HepG2 (cell line): ENCODE data around the gene HOXD1. TPM values are rescaled to one million over a fixed set of nuclear protein-coding genes. Genes with fewer than 3 reads are reported as not detected.

Experiments
- AGO2 ChIP-seq: fragments of 200-400 bp; formaldehyde crosslinking; optimal IDR thresholded peaks from 2 replicates; pipeline ENCODE3; 2017; ENCODE audit warnings: mild to moderate bottlenecking, low read depth, low read length, moderate library complexity
- AKAP8 ChIP-seq: sonication (generic); formaldehyde crosslinking; IDR thresholded peaks from 2 replicates; pipeline ENCODE4 v1.5.1; 2020; ENCODE audit warnings: mild to moderate bottlenecking, missing genetic modification reagents
- DNMT1 ChIP-seq: sonication (generic); formaldehyde crosslinking; IDR thresholded peaks from 2 replicates; pipeline ENCODE4 v1.5.1; 2020; ENCODE audit warnings: mild to moderate bottlenecking, missing genetic modification reagents
- ELF1 ChIP-seq: sonication (generic); formaldehyde crosslinking; IDR thresholded peaks from 2 replicates; pipeline ENCODE4 v1.4.0; 2020; ENCODE audit warnings: missing genetic modification reagents
- KMT2A ChIP-seq: sonication (generic); formaldehyde crosslinking; IDR thresholded peaks from 2 replicates; pipeline ENCODE4 v1.4.0; 2020; ENCODE audit warnings: missing genetic modification reagents
- MLLT10 ChIP-seq: sonication (generic); formaldehyde crosslinking; IDR thresholded peaks from 2 replicates; pipeline ENCODE4 v1.4.0; 2020; ENCODE audit warnings: missing genetic modification reagents
- MXI1 ChIP-seq: IDR thresholded peaks from 3 replicates; pipeline ENCODE4 v1.6.1; 2012; ENCODE audit warnings: low read depth, low read length, inconsistent platforms, borderline replicate concordance
- PHF5A ChIP-seq: IDR thresholded peaks from one replicate; pipeline ENCODE4 v1.6.1; 2018; ENCODE audit warnings: low read depth, missing genetic modification reagents; ENCODE audit not compliant: unreplicated experiment
- POLR2AphosphoS2 ChIP-seq: IDR thresholded peaks from 2 replicates; pipeline ENCODE4 v1.6.1; 2011; ENCODE audit warnings: low read depth, low read length, improper control_type of control experiment
- RAD51 ChIP-seq: fragments of 450-650 bp; IDR thresholded peaks from 2 replicates; pipeline ENCODE4 v1.6.1; 2016; ENCODE audit warnings: borderline replicate concordance
- THYN1 ChIP-seq: sonication (generic); formaldehyde crosslinking; IDR thresholded peaks from 2 replicates; pipeline ENCODE4 v1.8.1; 2023; ENCODE audit warnings: low read depth, mild to moderate bottlenecking, moderate library complexity, missing genetic modification reagents, borderline replicate concordance
- WIZ ChIP-seq: sonication (generic); formaldehyde crosslinking; IDR thresholded peaks from 2 replicates; pipeline ENCODE4 v1.5.1; 2020; ENCODE audit warnings: mild to moderate bottlenecking, missing genetic modification reagents
- ZBTB3 ChIP-seq: sonication (generic); formaldehyde crosslinking; IDR thresholded peaks from 2 replicates; pipeline ENCODE4 v1.4.0; 2020; ENCODE audit warnings: low read depth, mild to moderate bottlenecking, moderate library complexity, missing genetic modification reagents, borderline replicate concordance
- ZKSCAN8 ChIP-seq: IDR thresholded peaks from 2 replicates; pipeline ENCODE4 v1.6.1; 2016; ENCODE audit warnings: borderline replicate concordance, missing genetic modification reagents, missing compliant biosample characterization
- ZMAT3 ChIP-seq: sonication (generic); formaldehyde crosslinking; conservative IDR thresholded peaks from 2 replicates; pipeline ENCODE4 v1.7.0; 2021; ENCODE audit warnings: missing genetic modification reagents
- ZNF17 ChIP-seq: sonication (generic); formaldehyde crosslinking; IDR thresholded peaks from 2 replicates; pipeline ENCODE4 v1.5.0; 2020; ENCODE audit warnings: mild to moderate bottlenecking, missing genetic modification reagents
- ZNF317 ChIP-seq: sonication (generic); formaldehyde crosslinking; IDR thresholded peaks from 2 replicates; pipeline ENCODE4 v1.5.0; 2020; ENCODE audit warnings: mild to moderate bottlenecking, missing genetic modification reagents
- ZNF326 ChIP-seq: sonication (generic); formaldehyde crosslinking; IDR thresholded peaks from 2 replicates; pipeline ENCODE4 v1.4.0; 2020; ENCODE audit warnings: missing genetic modification reagents, borderline replicate concordance
- ZNF331 ChIP-seq: sonication (generic); formaldehyde crosslinking; IDR thresholded peaks from 2 replicates; pipeline ENCODE4 v1.4.0; 2020; ENCODE audit warnings: missing genetic modification reagents
- ZNF713 ChIP-seq: sonication (generic); formaldehyde crosslinking; IDR thresholded peaks from 2 replicates; pipeline ENCODE4 v1.4.0; 2020; ENCODE audit warnings: mild to moderate bottlenecking, missing genetic modification reagents
- ZNF766 ChIP-seq: sonication (generic); formaldehyde crosslinking; IDR thresholded peaks from 2 replicates; pipeline ENCODE4 v1.5.0; 2020; ENCODE audit warnings: missing genetic modification reagents, borderline replicate concordance
- ZNF839 ChIP-seq: sonication (generic); formaldehyde crosslinking; IDR thresholded peaks from 2 replicates; pipeline ENCODE4 v1.4.0; 2020; ENCODE audit warnings: missing genetic modification reagents, mild to moderate bottlenecking, borderline replicate concordance
- ZSCAN9 ChIP-seq: IDR thresholded peaks from 2 replicates; pipeline ENCODE4 v1.6.1; 2016; ENCODE audit warnings: borderline replicate concordance
- polyA plus RNA-seq, 8 experiments: library from polyadenylated mRNA; depleted of rRNA in 3 of 8; stranded (reverse) in 7 of 8; unstranded in 1 of 8; fragments of >200 nt; fragmentation: Illumina TruSeq in 4 of 8; extraction: Trizol in 4 of 8; gene quantifications; 2 replicates each; pipeline versions ENCODE4 v1.2.1 to v1.2.3, GENCODE V29; 2011 to 2016; ENCODE audit warnings: low read depth in 4 of 8, missing spikeins in 1 of 8, mixed read lengths in 1 of 8; ENCODE audit not compliant: insufficient read depth in 1 of 8
- total RNA-seq, 5 experiments: library from RNA; depleted of rRNA; stranded (reverse); fragments of >200 nt; fragmentation: Illumina TruSeq; extraction: Trizol; gene quantifications; 2 replicates each; pipeline ENCODE4 v1.2.3, GENCODE V29; 2016; ENCODE audit warnings: low read depth in 1 of 5
- TF ChIP-seq, protein P1 (sequence below): sonication (generic); formaldehyde crosslinking; IDR thresholded peaks from 2 replicates; pipeline ENCODE4 v1.5.1; 2020; ENCODE audit warnings: missing genetic modification reagents, mild to moderate bottlenecking, borderline replicate concordance
- TF ChIP-seq, protein P2 (sequence below): sonication (generic); formaldehyde crosslinking; IDR thresholded peaks from 2 replicates; pipeline ENCODE4 v1.4.0; 2020; ENCODE audit warnings: missing genetic modification reagents
- TF ChIP-seq, protein P3 (sequence below): sonication (generic); formaldehyde crosslinking; conservative IDR thresholded peaks from 2 replicates; pipeline ENCODE4 v1.8.0; 2022; ENCODE audit warnings: mild to moderate bottlenecking, moderate library complexity, missing genetic modification reagents

The HOXD1 gene
- total and polyA plus RNA-seq, 2 of the 13 experiments (the other 11 are each of a cell fraction or from before 2014, with no cell fraction given), result 10.0 to 22.3 TPM

DNA sequence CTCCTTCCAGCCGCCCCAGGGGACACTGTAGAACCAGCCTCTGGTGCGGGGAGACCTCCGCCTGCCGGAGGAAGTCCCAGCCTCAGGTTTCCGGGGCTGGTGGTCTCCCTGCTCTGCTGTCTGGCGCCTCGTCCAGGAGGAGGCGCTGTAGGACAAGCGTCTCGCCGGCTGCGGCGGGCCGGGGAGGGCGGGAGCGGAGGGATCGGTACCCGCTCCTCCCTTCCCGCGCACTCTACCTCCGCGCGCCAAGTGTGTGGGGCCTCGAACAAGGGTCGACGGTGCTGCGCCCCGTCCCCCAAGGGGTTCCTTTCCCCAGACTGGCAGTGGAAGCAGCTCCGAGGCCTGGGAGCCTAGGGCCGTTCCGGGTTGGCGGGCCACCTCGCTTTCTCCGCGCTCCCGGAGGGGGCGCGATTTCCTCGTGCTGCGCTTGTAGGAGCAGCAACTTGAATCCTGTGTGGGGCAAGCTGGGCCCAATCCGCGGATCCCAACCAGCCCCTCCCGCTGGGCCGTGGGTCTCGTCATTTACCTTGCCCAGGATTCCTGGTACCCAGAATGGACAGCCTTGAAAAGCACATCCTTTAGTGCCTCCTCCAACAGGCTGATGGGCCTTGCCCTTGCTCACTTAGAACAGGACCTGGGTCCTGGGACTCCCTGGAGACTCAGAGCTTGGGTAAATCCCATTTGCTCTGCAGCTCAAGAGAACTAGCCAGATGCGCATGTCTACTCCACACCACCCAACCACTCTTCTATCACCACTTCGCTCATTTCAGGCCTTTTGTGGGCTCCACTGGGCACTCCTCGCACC, 47.8 kb upstream of the HOXD1 start (continued):
- TF ChIP-seq, protein P1, sequence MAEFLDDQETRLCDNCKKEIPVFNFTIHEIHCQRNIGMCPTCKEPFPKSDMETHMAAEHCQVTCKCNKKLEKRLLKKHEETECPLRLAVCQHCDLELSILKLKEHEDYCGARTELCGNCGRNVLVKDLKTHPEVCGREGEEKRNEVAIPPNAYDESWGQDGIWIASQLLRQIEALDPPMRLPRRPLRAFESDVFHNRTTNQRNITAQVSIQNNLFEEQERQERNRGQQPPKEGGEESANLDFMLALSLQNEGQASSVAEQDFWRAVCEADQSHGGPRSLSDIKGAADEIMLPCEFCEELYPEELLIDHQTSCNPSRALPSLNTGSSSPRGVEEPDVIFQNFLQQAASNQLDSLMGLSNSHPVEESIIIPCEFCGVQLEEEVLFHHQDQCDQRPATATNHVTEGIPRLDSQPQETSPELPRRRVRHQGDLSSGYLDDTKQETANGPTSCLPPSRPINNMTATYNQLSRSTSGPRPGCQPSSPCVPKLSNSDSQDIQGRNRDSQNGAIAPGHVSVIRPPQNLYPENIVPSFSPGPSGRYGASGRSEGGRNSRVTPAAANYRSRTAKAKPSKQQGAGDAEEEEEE (CRISPR knock-in tag), result peak; percentile 49; the same call in 1 of the 2 replicates
- TF ChIP-seq KMT2A (peak; percentile 36; the same call in 1 of the 2 replicates), ZNF839 (CRISPR knock-in tag) (0 out of 2 replicates have a peak, but pooled peaks have one; percentile 91), THYN1 (CRISPR knock-in tag) (no peak), ZMAT3 (CRISPR knock-in tag) (0 out of 2 replicates have a peak, but pooled peaks have one; percentile 26), ZNF317 (CRISPR knock-in tag) (peak; percentile 24; the same call in 1 of the 2 replicates), POLR2AphosphoS2 (no peak), ZNF331 (CRISPR knock-in tag) (peak; percentile 66; the same call in 1 of the 2 replicates), WIZ (peak; percentile 63; the same call in 1 of the 2 replicates), PHF5A (CRISPR knock-in tag) (no peak), AKAP8 (CRISPR knock-in tag) (0 out of 2 replicates have a peak, but pooled peaks have one; percentile 37), ZKSCAN8 (CRISPR knock-in tag) (no peak), MLLT10 (no peak), AGO2 (no peak), ZNF17 (CRISPR knock-in tag) (no peak), DNMT1 (peak; percentile 90), ZSCAN9 (CRISPR knock-in tag) (no peak), RAD51 (no peak), MXI1 (no peak), ZNF766 (CRISPR knock-in tag) (no peak), ZBTB3 (CRISPR knock-in tag) (no peak), ZNF326 (CRISPR knock-in tag) (no peak), ZNF713 (CRISPR knock-in tag) (0 out of 2 replicates have a peak, but pooled peaks have one; percentile 71), ELF1 (CRISPR knock-in tag) (peak; percentile 75)
- TF ChIP-seq, protein P2, sequence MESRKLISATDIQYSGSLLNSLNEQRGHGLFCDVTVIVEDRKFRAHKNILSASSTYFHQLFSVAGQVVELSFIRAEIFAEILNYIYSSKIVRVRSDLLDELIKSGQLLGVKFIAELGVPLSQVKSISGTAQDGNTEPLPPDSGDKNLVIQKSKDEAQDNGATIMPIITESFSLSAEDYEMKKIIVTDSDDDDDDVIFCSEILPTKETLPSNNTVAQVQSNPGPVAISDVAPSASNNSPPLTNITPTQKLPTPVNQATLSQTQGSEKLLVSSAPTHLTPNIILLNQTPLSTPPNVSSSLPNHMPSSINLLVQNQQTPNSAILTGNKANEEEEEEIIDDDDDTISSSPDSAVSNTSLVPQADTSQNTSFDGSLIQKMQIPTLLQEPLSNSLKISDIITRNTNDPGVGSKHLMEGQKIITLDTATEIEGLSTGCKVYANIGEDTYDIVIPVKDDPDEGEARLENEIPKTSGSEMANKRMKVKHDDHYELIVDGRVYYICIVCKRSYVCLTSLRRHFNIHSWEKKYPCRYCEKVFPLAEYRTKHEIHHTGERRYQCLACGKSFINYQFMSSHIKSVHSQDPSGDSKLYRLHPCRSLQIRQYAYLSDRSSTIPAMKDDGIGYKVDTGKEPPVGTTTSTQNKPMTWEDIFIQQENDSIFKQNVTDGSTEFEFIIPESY (CRISPR knock-in tag), result peak; percentile 74
- TF ChIP-seq, protein P3, sequence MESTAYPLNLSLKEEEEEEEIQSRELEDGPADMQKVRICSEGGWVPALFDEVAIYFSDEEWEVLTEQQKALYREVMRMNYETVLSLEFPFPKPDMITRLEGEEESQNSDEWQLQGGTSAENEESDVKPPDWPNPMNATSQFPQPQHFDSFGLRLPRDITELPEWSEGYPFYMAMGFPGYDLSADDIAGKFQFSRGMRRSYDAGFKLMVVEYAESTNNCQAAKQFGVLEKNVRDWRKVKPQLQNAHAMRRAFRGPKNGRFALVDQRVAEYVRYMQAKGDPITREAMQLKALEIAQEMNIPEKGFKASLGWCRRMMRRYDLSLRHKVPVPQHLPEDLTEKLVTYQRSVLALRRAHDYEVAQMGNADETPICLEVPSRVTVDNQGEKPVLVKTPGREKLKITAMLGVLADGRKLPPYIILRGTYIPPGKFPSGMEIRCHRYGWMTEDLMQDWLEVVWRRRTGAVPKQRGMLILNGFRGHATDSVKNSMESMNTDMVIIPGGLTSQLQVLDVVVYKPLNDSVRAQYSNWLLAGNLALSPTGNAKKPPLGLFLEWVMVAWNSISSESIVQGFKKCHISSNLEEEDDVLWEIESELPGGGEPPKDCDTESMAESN (CRISPR knock-in tag), result peak; percentile 93
